K562 (cell line): ENCODE data around the gene LBH. TPM values are rescaled to one million over a fixed set of nuclear protein-coding genes. Genes with fewer than 3 reads are reported as not detected.

Source experiments
- BHLHE40 ChIP-seq: IDR thresholded peaks from 2 replicates; pipeline ENCODE4 v1.6.1; 2011; ENCODE audit warnings: low read length, improper control_type of control experiment
- CCAR2 ChIP-seq: fragments of 200-400 bp; formaldehyde crosslinking; IDR thresholded peaks from 2 replicates; pipeline ENCODE4 v1.6.1; 2017; ENCODE audit warnings: mild to moderate bottlenecking, low read depth, low read length
- CCNT2 ChIP-seq: IDR thresholded peaks from 2 replicates; pipeline ENCODE4 v1.6.1; 2011; ENCODE audit warnings: borderline replicate concordance, low read depth, mild to moderate bottlenecking, moderate library complexity, mixed read lengths, low read length; ENCODE audit not compliant: insufficient read length; ENCODE audit errors: extremely low read depth
- CHD1 ChIP-seq: fragments of 200-600 bp; sonication (generic); IDR thresholded peaks from one replicate; pipeline ENCODE4 v1.6.1; 2012; ENCODE audit warnings: mild to moderate bottlenecking, moderate library complexity, low read length, inconsistent platforms
- CTBP1 ChIP-seq: fragments of 450-650 bp; IDR thresholded peaks from 2 replicates; pipeline ENCODE4 v1.6.1; 2016; ENCODE audit warnings: borderline replicate concordance
- ERF ChIP-seq: fragments of 450-650 bp; formaldehyde crosslinking; IDR thresholded peaks from 2 replicates; pipeline ENCODE4 v1.4.0; 2020; ENCODE audit warnings: mild to moderate bottlenecking, mixed read lengths
- GTF2F1 ChIP-seq: IDR thresholded peaks from 2 replicates; pipeline ENCODE4 v1.6.1; 2011; ENCODE audit warnings: low read depth, low read length, improper control_type of control experiment
- MAFF ChIP-seq: IDR thresholded peaks from 2 replicates; pipeline ENCODE4 v1.6.1; 2012; ENCODE audit warnings: low read length, improper control_type of control experiment
- MIER1 ChIP-seq: fragments of 450-650 bp; IDR thresholded peaks from 2 replicates; pipeline ENCODE4 v1.6.1; 2016; ENCODE audit warnings: antibody characterized with exemption, mild to moderate bottlenecking, low read depth
- NCOA2 ChIP-seq, 2 experiments: fragments of 450-650 bp; IDR thresholded peaks; 2 replicates each; pipeline ENCODE4 v1.6.1; 2018; ENCODE audit warnings: mild to moderate bottlenecking in 2 of 2, moderate library complexity in 1 of 2; ENCODE audit not compliant: partially characterized antibody in 2 of 2
- NFRKB ChIP-seq: fragments of 450-650 bp; IDR thresholded peaks from 2 replicates; pipeline ENCODE4 v1.6.1; 2016; ENCODE audit warnings: low read depth
- PCBP1 ChIP-seq: fragments of 200-400 bp; formaldehyde crosslinking; IDR thresholded peaks from 2 replicates; pipeline ENCODE4 v1.6.1; 2018; ENCODE audit warnings: mild to moderate bottlenecking, low read depth, low read length; ENCODE audit not compliant: poor library complexity, severe bottlenecking
- PHTF2 ChIP-seq: fragments of 250-450 bp; sonication (Bioruptor Pico); IDR thresholded peaks from 2 replicates; pipeline ENCODE4 v1.5.0; 2021; ENCODE audit warnings: mild to moderate bottlenecking
- RBFOX2 ChIP-seq: fragments of 200-400 bp; formaldehyde crosslinking; IDR thresholded peaks from 2 replicates; pipeline ENCODE4 v1.6.1; 2017; ENCODE audit warnings: low read depth, mild to moderate bottlenecking, low read length, moderate library complexity
- SIN3B ChIP-seq: fragments of 450-650 bp; IDR thresholded peaks from 2 replicates; pipeline ENCODE4 v1.6.1; 2017; ENCODE audit warnings: low read depth, mild to moderate bottlenecking, moderate library complexity
- SOX6 ChIP-seq: fragments of 450-650 bp; IDR thresholded peaks from 2 replicates; pipeline ENCODE4 v1.6.1; 2014; ENCODE audit warnings: mild to moderate bottlenecking
- TBP ChIP-seq: optimal IDR thresholded peaks from 2 replicates; pipeline ENCODE3; 2011; ENCODE audit warnings: low read depth, low read length, improper control_type of control experiment
- TOE1 ChIP-seq, 2 experiments: fragments of 450-650 bp in 1 of 2; sonication (generic) in 1 of 2; formaldehyde crosslinking in 1 of 2; IDR thresholded peaks; 2 replicates each; pipeline versions ENCODE4 v1.7.1 to v1.8.0; 2016 to 2022; ENCODE audit warnings: borderline replicate concordance in 2 of 2, mild to moderate bottlenecking in 2 of 2, antibody characterized with exemption in 1 of 2, inconsistent platforms in 1 of 2, low read depth in 1 of 2, missing genetic modification reagents in 1 of 2, moderate library complexity in 1 of 2
- TRIM25 ChIP-seq: fragments of 450-650 bp; IDR thresholded peaks from 2 replicates; pipeline ENCODE4 v1.7.0; 2016; ENCODE audit warnings: borderline replicate concordance
- XRCC4 ChIP-seq: IDR thresholded peaks from one replicate; pipeline ENCODE4 v1.6.1; 2011; ENCODE audit not compliant: insufficient read depth, insufficient read length; ENCODE audit errors: extremely low read depth
- polyA plus RNA-seq, 8 experiments: library from polyadenylated mRNA; depleted of rRNA in 4 of 8; stranded (reverse) in 5 of 8; unstranded in 3 of 8; fragments of >200 nt; fragmentation: Nextera tagmentation in 2 of 8; fragmentation: Illumina TruSeq in 1 of 8; extraction: Ambion mirVana in 2 of 8; extraction: Trizol in 1 of 8; gene quantifications; 2 replicates each; pipeline versions ENCODE4 v1.2.1 to v1.2.3, GENCODE V29; 2011 to 2014; ENCODE audit warnings: inconsistent platforms in 1 of 8, missing spikeins in 1 of 8
- total RNA-seq, 7 experiments: library from RNA; depleted of rRNA in 6 of 7; stranded (reverse); fragments of >200 nt in 6 of 7; fragmentation: Illumina TruSeq in 2 of 7; extraction: Trizol in 2 of 7; gene quantifications; 2 replicates each; pipeline versions ENCODE4 v1.2.1 to v1.2.3, GENCODE V29; 2011 to 2021; ENCODE audit warnings: low replicate concordance in 1 of 7
- TF ChIP-seq, protein P1 (sequence below): fragments of 450-650 bp; IDR thresholded peaks from 2 replicates; pipeline ENCODE4 v1.6.1; 2017; ENCODE audit warnings: antibody characterized with exemption
- TF ChIP-seq, protein P2 (sequence below): fragments of 250-450 bp; sonication (Bioruptor Pico); IDR thresholded peaks from 2 replicates; pipeline ENCODE4 v1.8.0; 2022; ENCODE audit warnings: inconsistent platforms
- TF ChIP-seq, protein P3 (sequence below): sonication (generic); formaldehyde crosslinking; IDR thresholded peaks from 2 replicates; pipeline ENCODE4 v1.5.0; 2020; ENCODE audit warnings: missing genetic modification reagents

The LBH gene
- total and polyA plus RNA-seq, 9 of the 15 experiments (the other 6 are each of a cell fraction or from before 2014, with no cell fraction given), result 3.1 to 13.4 (median 7.4) TPM

- TF ChIP-seq TOE1 (IDR thresholded peaks at IDR 0.05; ENCODE audit: borderline replicate concordance), result no peak
- TF ChIP-seq TOE1 (CRISPR knock-in tag; IDR thresholded peaks at IDR 0.05; ENCODE audit: borderline replicate concordance, low read depth), result no peak
- TF ChIP-seq CHD1, result no peak
- no peak for TF ChIP-seq PHTF2
- TF ChIP-seq TRIM25, result no peak
- TF ChIP-seq GTF2F1, result no peak
- TF ChIP-seq, protein P1, sequence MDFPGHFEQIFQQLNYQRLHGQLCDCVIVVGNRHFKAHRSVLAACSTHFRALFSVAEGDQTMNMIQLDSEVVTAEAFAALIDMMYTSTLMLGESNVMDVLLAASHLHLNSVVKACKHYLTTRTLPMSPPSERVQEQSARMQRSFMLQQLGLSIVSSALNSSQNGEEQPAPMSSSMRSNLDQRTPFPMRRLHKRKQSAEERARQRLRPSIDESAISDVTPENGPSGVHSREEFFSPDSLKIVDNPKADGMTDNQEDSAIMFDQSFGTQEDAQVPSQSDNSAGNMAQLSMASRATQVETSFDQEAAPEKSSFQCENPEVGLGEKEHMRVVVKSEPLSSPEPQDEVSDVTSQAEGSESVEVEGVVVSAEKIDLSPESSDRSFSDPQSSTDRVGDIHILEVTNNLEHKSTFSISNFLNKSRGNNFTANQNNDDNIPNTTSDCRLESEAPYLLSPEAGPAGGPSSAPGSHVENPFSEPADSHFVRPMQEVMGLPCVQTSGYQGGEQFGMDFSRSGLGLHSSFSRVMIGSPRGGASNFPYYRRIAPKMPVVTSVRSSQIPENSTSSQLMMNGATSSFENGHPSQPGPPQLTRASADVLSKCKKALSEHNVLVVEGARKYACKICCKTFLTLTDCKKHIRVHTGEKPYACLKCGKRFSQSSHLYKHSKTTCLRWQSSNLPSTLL, result no peak
- 0 out of 2 replicates have a peak, but pooled peaks have one; percentile 28 for TF ChIP-seq RBFOX2
- TF ChIP-seq NFRKB, result 0 out of 2 replicates have a peak, but pooled peaks have one; percentile 63
- no peak for TF ChIP-seq TBP
- TF ChIP-seq XRCC4, result no peak
- TF ChIP-seq, protein P2, sequence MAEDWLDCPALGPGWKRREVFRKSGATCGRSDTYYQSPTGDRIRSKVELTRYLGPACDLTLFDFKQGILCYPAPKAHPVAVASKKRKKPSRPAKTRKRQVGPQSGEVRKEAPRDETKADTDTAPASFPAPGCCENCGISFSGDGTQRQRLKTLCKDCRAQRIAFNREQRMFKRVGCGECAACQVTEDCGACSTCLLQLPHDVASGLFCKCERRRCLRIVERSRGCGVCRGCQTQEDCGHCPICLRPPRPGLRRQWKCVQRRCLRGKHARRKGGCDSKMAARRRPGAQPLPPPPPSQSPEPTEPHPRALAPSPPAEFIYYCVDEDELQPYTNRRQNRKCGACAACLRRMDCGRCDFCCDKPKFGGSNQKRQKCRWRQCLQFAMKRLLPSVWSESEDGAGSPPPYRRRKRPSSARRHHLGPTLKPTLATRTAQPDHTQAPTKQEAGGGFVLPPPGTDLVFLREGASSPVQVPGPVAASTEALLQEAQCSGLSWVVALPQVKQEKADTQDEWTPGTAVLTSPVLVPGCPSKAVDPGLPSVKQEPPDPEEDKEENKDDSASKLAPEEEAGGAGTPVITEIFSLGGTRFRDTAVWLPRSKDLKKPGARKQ (CRISPR knock-in tag), result no peak
- no peak for TF ChIP-seq MIER1
- TF ChIP-seq CCNT2, result no peak
- no peak; the same call in 1 of the 2 replicates for TF ChIP-seq CTBP1
- TF ChIP-seq ERF (CRISPR knock-in tag), result no peak
- TF ChIP-seq BHLHE40, result no peak
- TF ChIP-seq PCBP1, result no peak
- no peak for TF ChIP-seq CCAR2
- no peak for TF ChIP-seq SIN3B
- no peak for TF ChIP-seq SOX6
- TF ChIP-seq, protein P3, sequence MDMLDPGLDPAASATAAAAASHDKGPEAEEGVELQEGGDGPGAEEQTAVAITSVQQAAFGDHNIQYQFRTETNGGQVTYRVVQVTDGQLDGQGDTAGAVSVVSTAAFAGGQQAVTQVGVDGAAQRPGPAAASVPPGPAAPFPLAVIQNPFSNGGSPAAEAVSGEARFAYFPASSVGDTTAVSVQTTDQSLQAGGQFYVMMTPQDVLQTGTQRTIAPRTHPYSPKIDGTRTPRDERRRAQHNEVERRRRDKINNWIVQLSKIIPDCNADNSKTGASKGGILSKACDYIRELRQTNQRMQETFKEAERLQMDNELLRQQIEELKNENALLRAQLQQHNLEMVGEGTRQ (CRISPR knock-in tag), result no peak
- TF ChIP-seq NCOA2 (IDR thresholded peaks at IDR 0.05; ENCODE audit: partially characterized antibody in 2 of 2), result no peak
- TF ChIP-seq MAFF, result peak; percentile 65
Measured at GRCh38 chr2:30283931-30284565, 52.7 kb downstream of the LBH start (continued).
